Stimulated activated CD4-positive, alpha-beta T cell treated with anti-CD3 and anti-CD28 coated beads, Interleukin-4, amount 100 ng/mL, for 24 hours (primary cell): ENCODE data around the gene BPIFB3.
"Not testable (repeated sequence)": the region's sequence is repeated elsewhere in the genome, so short reads cannot be mapped to it uniquely, and the experiment has no call there.

ENCODE experiments used
- DNase-seq: peaks from one replicate; pipeline ENCODE4 v3.0.0-alpha.2; 2020

The BPIFB3 gene

DNA sequence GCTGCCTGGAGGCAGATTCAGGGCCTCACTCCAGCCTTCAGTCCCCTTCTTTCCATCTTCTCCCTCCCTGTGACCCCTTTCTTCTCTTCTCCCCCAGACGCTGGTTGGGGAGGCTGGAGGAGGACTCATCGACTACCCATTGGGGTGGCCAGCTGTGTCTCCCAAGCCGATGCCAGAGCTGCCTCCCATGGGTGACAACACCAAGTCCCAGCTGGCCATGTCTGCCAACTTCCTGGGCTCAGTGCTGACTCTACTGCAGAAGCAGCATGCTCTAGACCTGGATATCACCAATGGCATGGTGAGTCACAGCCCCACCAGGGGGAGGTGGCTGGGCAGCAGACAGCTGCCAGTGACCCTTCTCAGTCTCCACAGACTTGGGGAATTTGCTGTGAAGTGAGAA lies 38.7 kb downstream of the BPIFB3 start:
- no peak for DNase-seq

DNA sequence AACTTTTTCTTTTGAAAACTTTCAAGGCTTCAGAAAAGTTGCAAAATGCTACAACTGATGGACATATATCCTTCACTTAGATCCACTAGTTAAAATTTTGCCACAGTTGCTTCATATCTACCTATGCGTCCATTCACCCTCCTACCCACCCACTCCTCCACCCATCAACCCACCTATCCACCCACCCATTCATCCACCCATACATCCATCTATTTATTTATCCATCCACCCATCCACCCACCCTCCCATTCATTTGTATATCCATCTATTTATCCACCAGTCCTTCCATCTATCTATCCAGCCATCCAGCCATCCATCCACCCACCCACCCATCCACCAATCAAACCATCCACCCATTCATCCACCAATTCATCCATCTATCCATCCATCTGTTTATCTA lies 39.4 kb downstream of the BPIFB3 start:
- DNase-seq: no peak

GRCh38 chr20:33093582-33093981 lies 39.9 kb downstream of the BPIFB3 start:
- no peak for DNase-seq

DNA sequence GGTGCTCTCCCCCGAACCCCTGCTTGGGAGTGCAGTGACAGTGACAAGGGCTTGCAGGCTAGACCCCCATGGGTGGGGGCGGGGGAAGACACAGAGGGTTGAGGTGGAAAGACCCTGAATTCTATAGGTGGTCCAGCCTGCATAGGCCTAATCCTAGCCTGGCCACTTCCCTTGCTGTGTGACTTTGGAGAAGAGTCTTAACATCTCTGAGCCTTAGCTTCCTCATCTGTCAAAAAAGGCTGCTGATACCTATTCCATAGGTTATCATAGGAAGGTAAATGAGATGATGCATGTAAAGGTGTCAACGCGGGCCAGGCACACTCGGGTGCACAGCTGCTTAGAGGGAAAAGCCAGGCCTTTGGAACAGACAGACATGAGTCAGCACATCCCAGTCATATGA lies 41.5 kb downstream of the BPIFB3 start:
- no peak for DNase-seq

GRCh38 chr20:33095902-33096584 lies 42.3 kb downstream of the BPIFB3 start:
- peak; percentile 42 for DNase-seq

DNA sequence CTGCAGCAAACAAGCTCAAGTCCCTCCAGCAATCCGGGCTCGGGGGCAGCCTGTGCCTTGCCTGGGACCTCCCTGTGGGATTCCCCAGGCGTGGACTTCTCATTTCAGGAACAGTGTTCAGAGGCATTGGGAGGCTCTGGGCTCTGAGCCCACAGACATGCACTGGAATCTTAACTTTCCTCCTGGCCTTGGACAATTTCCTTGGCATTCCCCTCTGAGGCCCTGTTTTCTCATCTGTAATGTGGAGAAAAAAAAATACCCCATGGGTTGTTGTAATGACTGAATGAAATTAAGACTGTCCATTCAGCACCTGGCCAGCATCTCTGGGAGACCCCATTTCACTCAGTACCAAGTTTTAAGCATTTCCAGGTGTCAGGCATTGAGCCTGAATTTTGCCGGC lies 43.3 kb downstream of the BPIFB3 start:
- no peak for DNase-seq

DNA sequence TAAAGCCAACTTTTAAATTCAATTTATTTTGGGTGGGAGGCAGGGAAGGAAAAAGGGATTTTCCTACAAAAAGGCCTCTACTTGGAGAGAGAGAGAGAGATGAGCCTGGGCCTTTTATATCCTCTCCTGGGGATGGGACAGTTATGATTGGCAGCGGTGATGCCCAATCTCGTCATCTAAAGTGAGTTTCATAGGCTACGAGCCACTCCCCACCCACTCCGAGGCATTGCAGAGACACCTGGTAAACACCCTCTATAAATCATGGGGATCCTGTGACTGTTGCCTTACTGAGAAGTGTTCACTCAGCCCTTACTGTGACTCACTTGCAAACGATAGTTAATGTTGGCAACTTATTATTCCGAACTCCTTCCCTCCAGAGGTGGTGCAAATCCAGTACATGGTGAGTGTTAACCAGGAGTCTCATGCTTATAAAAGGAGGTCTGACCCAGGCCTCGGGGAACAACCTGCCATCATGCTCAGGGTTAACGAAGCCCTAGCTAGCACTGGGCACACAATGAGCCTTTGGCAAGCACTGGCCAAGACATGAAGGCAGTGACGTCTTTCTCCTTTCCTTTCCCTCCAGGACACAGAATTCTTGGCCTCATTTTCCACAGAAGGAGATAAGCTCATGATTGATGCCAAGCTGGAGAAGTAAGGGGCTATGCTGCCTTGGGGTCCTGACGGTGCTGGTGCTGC lies 46.3 kb downstream of the BPIFB3 start:
- no peak for DNase-seq

DNA sequence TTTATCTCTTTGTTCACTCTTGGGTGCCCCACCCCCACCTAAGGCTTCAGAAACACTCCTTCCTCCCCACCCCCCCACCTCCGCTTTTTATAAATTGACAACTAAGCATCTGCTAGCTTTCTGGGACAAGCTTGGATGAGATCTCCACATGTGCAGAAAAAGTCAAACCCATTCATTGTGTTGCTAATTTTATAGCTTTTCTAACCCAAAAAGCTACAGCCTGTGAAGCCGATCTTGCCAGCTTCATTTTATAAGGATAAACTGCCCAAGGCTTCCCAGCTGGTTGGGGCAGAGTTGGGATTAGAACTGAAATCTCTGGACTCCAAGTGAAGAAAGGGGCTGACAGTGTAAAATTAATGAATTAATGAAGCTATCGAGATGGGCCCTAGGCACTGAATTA lies 49.9 kb downstream of the BPIFB3 start:
- no peak for DNase-seq

DNA sequence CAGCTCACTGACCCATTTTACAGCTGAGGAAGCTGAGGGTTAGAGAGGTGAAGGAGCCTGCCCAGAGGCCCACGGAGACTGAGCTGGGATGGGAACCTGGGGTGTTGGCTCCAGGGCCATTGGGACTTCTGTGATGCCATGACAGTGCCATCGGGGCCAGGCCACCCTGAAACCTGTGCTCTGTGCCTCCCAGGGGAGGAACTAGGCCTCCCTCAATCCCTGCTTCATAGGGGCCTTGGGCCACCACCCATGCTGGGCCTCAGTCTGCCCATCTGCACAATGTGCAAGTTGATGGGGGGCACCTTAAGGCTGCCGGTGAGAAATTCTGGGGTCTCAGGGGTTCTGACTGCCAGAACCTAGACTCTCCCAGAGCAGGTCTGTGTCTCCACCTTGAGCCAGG lies 50.6 kb downstream of the BPIFB3 start:
- no peak for DNase-seq

DNA sequence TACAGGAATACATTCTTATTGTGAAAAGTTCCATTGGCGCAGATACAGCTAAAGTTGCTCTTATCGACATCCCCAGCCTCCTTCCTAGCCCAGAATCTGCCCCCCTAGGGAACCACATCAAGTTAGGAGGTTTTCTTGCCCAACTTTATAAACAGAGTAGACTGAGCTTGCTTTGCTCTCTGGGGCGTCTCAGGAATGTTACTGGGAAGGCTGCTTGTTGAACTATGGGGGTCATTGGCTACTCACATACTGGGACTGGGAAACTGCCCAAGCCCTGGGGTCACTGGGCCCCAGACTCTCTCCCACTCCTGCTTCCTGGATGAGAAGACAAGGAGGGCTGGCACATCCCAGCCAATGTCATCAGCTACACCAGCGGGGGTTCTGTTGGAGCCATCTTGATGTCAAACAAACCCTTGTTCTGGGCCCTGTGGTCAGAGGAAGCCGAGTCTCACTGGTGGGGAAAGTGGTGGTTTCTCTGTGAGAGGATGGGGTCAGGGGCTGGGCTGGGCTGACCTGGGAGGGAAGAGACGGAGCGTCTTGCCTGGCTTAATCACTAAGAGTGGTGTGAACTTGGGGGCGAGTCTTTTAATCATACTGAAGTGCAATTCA lies 51.7 kb downstream of the BPIFB3 start:
- no peak for DNase-seq

- DNase-seq: not testable (repeated sequence)
Observed at GRCh38 chr20:33106058-33106620, 52.4 kb downstream of the BPIFB3 start.

- no peak for DNase-seq
Observed at GRCh38 chr20:33108661-33109060, 55.0 kb downstream of the BPIFB3 start.

- no peak for DNase-seq
Observed at GRCh38 chr20:33110147-33110825, 56.6 kb downstream of the BPIFB3 start.

DNA sequence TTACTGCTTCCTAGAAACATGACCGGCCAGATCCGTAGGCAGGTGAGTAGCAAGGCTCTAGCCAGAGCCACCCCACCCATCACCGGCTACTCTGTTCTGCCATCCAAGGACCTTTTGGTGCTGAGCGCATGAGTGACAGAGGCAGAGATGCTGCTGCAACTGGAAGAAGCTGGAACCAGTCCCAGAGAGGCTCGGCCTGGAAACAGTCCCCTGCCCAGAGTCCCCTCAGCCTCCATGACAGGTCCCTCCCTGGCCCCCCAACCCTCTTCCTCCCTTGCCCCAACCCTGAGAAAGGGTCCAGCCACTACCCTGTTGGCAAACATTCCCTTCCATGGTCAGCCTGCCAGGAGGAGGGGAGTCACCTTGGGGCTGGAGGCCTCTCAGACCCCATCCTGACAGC lies 57.6 kb downstream of the BPIFB3 start:
- no peak for DNase-seq

- DNase-seq: no peak
Observed at GRCh38 chr20:33112547-33113386, 59.1 kb downstream of the BPIFB3 start.

- DNase-seq: no peak
Observed at GRCh38 chr20:33113387-33113908, 59.7 kb downstream of the BPIFB3 start.

GRCh38 chr20:33115501-33115900 lies 61.8 kb downstream of the BPIFB3 start:
- DNase-seq: not testable (repeated sequence)

DNA sequence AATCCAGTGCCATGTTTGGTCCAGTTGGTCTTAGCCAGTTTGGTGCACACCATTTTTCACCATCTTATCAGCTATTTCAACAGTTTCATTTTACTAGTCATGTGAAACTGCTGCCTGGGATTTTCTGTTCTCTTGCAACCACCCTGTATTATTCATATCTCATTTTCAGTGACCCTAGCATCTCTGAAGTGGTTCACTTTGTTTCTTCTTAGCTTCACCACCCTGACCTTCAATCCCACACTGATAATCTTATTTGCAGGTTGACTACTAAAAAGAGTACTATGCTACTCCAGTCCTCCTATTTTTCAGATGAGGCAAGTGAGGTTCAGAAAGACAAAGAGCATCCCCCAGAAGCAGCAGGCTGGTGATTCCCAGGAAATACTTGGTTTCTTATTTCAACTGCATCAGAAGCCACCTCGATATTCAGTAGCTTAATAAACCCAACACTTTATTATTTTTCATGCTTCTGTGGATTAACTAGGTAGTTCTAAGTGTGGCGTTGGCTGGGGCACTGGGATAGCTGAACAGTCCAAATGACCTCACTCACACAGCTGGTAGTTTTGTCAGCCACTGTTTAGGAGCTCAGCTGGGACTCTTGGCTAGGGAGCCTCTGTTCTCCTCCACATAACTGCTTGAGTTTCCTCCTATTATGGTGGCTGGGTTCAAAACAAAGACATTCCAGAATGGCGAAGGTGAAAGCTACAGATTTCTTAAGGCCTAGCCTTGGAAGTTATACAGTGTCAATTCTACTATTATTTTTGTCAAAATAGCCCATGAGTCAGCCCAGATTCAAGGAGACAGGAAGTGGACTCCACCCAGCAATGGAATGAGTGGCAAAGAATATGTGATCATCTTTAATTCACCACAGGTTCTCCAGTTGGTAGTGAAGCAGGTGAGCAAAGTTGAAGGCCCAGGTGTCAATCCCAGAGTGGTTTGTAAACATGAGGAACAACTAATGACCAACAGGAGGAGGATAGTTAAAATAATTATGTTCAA lies 66.3 kb downstream of the BPIFB3 start:
- DNase-seq: no peak

- no peak for DNase-seq
Observed at GRCh38 chr20:33120934-33121333, 67.2 kb downstream of the BPIFB3 start.

DNA sequence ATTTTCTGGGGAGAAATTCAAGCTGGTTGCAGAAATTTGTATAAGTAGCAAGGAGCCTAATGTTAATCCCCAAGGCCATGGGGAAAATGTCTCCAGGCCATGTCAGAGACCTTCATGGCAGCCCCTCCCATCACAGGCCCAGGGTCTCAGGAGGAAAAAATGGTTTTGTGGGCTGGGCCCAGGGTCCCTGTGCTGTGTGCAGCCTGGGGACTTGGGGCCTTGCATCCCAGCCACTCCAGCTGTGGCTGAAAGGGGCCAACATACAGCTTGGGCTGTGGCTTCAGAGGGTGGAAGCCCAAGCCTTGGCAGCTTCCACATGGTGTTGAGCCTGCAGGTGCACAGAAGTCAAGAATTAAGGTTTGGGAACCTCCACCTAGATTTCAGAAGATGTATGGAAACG lies 68.6 kb downstream of the BPIFB3 start:
- not testable (repeated sequence) for DNase-seq
